ENCODE measurements around the gene SGK1.

Gene SGK1

DNA sequence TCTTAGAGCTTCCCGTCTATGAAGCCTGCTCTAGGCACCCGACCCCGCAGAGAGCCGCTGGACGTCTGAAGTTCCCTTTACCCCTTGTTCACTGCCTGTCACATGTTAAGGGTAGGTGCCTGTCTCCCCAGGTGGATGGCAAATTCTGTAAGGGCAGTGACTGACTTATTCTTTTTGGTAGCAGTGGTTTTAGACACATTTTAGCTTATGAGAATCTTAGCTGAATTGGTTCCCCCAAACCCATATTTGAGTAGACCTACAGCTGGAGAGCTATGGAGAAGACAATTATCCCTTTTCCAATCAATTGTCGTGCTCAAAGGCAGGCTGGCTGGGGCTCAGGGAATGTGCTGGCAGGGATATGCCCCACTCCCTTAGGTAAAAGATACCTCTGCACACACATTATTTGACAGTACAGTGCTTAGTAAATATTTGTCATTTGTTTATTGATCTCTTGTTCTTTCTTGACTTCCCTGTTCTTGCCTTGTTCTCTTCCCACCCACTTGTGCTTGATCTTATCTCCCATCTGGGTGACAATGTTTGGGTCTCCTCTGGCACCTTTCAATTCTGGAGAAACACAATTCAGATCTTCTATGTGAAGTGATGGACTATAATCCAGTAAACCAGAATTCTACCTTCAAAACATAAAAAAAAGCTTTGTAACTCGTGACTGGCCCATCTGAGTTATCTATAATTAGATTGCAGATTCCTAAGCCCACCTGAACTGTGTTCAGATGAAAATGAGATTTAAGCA is 151.2 kb downstream of the SGK1 start:
- DNase-seq, result no peak

DNA sequence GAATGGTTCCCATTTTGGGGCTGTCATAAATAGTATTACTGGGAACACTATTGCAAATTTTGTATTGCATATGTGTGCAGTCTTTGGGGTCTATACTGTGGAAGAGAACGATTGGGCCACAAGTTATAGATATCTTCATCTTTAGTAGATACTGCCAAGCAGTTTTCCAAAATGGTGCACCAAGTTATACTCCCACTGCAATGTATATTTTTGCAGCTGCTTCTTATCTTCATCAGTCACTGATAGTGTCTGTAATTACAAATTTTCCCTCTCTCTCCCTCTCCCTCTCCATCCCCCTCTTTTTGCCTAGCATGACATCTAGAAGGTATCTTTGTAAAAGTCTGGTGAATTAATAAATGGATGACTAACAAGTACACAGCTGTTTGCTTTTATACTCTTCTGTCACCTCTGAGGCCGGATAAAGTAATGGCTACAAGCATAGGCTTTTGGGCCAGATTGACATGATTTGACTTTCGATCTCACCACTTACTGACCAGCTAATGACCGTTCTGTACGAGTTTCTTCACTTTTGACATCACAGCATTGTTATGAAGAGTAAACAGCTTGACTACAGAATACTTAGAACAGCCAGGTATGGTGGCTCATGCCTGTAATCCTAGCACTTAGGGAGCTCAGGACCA is 152.2 kb downstream of the SGK1 start:
- no peak for DNase-seq

DNA sequence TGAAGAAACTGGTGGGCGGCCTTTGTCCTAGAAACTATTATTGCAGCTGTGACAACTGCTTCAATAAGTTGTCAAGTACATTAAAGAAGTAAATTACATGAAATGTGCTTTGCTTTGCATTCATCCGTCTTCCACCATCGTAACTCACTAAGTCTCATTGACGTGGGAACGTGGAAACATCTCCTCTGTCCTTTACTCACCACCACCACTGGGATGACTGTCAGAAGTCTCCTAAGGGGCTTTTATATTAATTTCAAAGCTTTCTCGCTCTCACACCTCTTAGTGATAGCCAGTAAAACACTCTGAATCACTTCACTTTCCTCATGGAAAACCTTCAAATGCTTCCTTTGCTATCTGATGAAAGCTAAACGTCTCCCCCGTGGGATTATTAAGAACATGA is 153.6 kb downstream of the SGK1 start:
- no peak for DNase-seq

DNA sequence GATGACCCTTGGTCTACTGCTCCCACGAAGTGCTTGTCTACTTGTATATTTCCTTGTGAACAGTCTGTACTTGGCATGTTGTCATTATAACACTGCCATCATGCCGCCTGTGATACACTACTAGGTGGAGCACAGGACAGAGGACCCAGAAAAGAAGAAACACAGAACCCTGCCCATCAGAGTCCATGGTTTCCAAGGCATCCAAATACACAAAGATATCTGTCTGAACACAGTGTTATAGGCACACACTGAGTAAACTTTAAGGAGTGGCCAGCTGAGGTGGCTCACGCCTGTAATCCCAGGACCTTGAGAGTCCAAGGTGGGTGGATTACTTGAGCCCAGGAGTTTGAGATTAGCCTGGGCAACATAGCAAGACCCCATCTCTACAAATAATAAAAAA is 155.0 kb downstream of the SGK1 start:
- DNase-seq, result no peak

DNA sequence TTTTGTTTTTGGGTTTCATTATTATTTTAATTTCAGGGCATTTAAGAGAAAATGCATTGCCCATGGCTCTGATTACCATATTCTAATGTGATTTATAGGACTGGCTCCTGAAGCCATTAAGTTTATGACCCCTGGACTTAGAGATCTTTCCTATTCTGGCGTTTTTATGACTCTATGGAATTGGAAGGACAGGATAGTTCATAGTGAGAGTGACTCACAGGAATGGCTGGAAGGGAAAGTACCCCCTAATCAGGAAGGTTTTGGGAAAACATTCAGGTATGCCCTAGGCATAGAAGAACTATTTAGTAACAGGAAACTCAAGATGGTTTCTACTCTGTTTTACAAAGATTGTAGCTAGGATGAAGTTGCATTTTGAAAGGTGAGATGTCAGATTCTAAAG is 156.9 kb downstream of the SGK1 start:
- DNase-seq, result no peak

DNA sequence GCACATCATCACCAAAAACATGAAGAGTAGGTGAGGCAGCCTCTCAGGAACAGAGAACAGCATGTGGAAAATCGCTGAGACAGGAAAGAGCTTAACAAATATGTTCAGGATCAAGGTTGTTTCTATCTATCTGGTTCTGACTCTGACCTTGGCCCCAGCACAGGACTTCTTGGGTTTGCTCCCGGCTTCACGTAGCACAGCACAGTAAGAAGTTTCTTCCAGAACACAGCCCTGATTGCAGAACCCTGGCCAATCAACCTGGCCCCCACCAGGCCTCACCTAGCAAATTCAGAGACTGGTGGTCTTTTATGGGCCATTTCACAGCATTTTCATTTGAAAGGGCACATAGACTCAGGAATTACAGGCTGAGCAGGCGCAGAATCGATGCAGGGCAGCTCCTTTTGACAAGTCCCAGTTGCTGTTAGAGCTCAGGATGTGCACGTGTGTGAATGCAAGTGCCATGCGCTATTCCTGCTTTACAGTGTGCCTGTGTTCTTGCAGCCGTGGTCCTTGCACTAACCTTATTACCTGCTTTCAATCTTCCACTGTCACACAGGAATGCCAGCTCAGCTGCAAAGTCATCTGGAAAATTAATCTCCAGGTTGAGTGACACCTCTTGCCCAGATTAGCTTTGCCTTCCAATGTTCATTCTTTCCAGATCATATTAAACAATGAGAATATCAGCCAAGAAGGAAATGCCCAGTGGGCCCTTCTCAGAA is 165.0 kb downstream of the SGK1 start:
- no peak for DNase-seq

DNA sequence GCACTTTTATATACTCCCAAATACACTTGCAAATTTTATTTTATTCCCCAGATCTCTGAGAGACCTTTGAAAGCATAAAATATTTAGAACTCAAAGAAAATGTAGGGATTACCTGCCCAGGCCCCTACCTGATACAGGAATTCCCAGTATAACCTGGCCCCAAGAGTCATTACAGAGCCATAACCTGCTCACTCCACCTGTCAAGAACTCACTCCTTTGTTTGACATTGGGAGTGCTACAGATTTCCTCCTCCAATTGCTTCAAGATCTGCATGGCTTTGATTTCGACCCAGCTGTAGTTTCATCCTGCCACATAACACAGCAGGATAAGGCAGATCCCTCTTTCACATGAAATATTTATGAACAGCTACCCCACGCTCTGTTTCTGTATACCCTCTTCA is 169.3 kb downstream of the SGK1 start:
- DNase-seq, result no peak

DNA sequence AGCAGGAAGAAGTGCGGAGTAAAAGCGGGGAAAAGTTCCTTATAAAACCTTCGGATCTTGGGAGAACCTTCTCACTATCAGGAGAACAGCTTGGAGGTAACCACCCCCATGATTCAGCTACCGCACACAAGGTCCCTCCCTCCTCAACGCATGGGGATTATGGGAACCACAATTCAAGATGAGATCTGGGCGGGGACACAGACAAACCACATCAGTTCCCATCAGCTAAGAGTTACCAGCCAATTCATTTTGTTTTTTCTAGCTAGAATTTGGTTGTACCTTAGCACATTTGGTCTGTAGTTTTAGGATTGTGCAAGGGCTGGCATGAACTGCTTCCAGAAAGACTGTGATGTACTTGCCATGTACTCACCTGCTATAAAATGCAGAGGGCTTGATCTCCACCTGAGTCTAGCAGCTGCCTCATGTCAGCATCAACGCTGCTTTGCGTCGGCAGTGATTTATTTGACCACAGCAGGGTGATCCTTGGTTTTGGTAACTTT is 170.8 kb downstream of the SGK1 start:
- no peak for DNase-seq

DNA sequence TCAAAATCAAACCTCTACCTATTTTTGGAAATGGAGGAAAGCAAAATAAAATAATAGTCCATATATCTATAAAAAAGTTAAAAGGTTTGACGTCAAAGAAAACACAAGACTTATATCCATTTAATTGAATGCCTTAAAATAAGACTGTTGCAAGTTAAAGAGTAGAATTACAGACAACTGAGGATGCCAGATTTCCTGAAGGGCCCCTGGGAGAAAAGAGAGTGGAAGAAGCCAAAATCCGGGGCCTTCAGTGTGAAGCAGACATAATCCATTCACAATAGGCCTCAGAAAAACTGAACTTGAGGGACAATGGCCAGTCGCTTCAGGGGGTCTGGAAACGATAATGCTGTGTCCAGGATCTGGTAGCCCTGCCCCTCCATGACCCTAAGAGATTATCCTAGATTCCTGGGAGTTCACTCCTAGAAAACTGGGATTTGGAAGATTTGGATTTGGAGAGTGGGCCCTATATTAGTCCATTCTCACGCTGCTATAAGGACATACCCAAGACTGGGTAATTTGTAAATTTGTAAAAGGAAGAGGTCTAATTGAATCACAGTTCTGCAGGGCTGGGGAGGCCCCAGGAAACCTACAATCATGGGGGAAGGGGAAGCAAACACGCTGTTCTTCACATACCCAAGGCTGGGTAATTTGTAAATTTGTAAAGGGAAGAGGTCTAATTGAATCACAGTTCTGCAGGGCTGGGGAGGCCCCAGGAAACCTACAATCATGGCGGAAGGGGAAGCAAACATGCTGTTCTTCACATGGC is 171.5 kb downstream of the SGK1 start:
- DNase-seq, result no peak

DNA sequence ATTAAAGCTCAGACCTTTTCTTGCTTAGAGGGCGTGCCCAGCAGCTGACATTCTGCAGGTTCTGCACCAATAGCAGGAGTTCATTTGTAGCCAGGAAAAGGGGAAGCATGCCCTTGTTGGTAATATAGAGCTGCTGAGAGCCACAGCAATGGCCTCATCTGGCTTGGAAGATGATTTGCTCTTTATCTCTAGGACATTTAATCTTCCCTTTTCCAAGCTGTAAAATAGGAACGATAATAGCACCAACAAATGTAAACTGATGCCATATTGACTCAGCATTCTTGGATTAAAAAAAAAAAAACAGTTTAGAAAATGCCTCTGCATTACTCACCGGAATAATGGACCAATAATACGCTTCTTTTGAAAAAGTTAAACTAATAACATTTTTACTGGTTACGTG is 172.1 kb downstream of the SGK1 start:
- peak; percentile 43 for DNase-seq

DNA sequence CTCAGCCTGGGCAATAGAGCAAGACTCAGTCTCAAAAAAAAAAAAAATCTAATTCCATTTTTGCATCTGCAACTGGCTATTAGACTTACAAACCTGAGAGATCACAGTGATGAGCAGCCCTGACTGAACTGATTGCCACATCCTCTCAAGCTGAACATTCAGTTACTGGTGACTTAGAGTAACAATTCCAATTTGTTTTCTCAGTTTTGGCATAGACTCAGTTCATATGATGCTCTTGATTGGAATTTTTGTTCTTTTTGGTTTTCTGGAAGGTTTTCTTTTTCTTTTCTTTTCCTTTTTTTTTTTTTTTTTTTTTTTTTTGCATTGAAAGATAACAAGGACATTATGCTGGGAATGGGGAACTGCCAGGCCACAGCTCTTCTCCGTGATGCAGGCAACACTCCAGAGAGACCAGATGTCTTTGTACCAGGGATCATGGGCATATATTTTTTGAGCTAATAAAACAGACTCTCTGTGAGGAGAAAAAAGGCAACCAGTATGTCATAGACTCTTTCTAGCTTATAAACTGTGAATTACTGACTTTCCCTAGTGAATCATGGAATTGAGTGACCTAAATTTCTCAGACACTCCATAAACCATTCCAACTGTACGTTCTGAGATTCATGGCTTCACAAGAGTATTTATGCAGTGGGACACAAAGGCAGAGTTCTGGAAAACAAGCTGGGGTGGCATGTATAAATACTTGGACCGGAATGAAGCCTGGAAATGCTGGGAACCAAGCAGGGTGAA is 179.5 kb downstream of the SGK1 start:
- DNase-seq, result no peak

DNA sequence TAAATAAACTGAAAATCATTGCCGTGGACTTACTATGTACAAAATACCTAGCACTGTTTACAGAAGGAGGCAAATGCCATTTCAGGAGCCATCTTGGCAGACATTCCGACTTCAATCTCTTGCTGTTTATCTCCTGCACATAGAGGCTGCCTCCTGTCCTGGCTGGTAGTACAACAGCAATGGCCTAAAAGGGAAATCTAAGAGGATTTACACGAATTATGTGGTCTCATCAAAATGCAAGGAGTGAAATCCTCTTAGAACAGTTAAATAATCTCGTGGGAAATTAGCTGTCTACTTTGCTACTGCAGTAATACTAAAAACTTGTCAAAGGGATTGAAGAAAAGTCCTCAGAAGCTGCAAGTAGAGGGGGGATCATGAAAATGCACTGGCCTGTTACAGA is 183.3 kb downstream of the SGK1 start:
- DNase-seq, result no peak

DNA sequence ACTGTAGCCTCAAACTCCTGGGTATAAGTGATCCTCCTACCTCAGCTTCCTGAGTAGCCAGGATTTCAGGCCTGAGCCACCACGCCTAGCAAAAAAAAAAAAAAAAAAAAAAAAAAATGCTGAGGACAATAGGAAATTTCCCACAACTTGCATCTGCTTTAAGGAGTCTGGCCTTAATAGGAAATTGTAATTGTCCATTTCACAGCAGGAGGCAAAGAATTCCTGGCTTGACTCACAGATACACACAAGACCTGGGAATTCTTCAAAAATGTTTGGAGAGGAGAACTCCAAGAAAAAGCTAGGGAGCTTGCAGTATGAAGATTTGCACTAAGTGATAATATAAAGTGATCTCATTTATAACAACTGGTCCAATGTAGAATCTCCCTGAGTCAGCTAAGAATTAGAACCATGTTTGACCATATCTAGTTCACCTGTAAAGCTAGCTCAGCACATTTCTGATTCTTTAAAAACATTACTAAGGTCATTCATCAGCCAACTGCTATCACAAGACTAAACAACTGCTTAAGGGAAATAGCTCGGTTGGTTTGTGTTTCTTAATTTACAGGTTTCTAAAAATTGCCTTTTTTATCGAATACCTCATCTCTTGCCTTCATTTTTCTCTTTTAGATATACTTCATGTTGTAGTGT is 185.3 kb downstream of the SGK1 start:
- no peak for DNase-seq

DNA sequence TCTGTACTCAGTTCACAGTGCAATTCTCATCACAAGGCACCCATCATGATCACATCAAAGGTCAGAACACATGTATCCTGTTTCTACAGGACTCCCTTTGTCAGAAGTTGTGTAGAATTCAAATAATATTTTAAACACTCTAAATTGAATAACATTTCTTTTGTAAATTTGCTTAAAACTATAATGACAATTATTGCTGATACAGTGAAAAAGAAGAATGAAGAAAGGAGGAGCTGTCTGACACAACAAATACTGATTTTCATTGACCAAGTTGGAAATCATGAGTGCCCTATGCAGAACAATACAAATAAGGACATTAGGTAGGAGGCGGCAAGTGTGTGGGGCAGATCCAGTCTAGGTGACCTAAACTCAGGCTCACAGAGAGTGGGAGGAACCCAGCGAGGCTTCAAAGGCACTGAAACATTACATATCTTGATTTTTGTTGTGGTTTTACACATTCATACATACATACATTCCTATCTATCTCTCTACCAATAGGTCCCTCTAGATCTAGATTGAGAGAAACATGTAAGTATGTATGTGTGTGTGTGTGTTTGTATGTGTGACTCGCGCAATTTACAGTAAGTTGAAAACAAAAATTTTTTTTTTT is 186.3 kb downstream of the SGK1 start:
- DNase-seq, result no peak

DNA sequence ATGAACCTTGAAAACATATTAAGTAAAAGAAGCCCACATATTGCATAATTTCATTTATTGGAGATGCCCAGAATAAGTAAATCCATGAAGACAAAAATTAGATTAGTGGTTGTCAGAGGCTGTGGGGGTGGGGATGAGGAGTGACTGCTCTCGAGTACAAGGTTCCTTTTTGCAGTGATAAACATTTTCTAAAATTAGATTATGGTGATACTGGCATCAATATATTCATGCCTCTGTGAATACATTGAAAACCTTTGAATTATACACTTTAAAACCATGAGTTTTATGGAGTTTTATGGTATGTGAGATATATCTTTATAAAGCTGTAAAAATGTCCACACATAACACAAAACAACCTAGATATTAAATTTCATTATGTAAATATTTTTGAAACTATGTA is 189.8 kb downstream of the SGK1 start:
- no peak for DNase-seq

DNA sequence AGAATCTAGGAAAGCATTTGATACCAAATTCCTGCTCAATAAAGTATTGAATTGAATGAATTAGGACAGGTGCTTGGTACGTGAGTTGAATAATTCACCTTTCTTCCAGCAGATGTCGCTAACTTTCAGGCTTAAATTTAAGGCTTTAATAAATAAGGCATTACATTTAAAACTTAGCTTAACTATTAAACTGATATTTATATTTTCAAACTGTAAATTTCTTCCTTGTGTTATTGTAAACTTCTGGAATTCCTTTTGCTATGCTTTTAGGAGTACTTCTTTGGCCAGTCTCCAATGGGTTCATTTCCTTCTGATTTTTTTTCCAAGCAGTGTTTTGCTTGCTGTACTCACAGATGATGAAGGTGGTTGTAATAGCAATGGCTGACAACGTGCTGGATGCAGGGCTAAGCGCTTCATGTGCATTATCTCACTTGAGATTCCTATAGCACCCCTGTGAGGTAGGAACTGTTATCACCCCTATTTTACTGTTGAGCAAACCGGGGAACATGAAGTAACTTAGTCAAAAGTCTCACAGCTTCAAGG is 194.2 kb downstream of the SGK1 start:
- peak; percentile 78 for DNase-seq

DNA sequence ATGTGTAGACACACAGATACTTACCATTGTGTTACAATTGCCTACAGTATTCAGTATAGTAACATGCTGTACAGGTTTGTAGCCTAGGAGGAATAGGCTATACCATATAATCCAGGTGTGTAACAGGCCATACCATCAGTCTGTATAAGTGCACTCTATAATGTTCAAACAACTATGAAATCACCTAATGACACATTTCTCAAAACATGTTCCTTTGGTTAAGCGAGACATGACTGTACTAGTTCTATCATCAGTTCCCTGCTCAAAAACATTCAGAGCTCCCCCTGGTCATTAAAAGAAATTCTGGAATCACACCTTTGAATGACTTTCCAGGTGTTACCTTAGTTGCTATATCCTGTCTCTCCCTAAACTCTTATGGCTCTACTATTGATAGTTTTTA is 195.1 kb downstream of the SGK1 start:
- no peak for DNase-seq

DNA sequence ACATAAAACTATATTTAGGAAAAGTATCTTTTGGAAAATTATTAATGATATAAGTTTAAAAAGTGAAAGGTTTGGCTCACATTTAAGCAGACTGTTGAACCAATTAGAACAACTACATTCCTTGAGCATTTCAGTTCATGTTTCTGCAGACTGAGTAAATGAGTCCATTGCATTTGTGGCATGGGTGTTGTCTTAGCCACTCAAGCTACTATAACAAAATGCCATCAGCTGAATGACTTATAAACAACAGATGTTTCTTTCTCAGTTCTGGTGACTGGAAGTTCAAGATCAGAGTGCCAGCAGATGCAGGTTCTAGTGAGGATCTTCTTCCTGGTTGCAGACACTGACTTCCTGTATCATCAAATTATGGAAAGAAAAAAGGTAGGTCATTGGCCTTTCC is 198.4 kb downstream of the SGK1 start:
- no peak for DNase-seq

Data from NCI-H146 (cell line).